Tibial artery (tissue), 4 donors: ENCODE data around the gene TMEM178A.

Experiments used
- DNase-seq, 2 donors: peaks; one replicate each; pipeline ENCODE4 v3.0.0-alpha.2; 2019
- H3K27ac ChIP-seq, 2 donors: fragments of 200-600 bp; sonication (generic) in 1 of 2; 1 replicate in 1 of 2; 2 replicates in 1 of 2; pipeline ENCODE4 v1.5.1; 2018 to 2019; ENCODE audit warnings: mild to moderate bottlenecking in 1 of 2
- H3K27me3 ChIP-seq, 2 donors: fragments of 200-600 bp; sonication (generic) in 1 of 2; one replicate each; pipeline versions ENCODE4 v1.5.1 to v1.6.0; 2016 to 2019
- H3K36me3 ChIP-seq, 3 donors: fragments of 200-600 bp; sonication (generic) in 2 of 3; one replicate each; pipeline ENCODE4 v1.5.1; 2016 to 2019; ENCODE audit warnings: mild to moderate bottlenecking in 2 of 3
- H3K4me1 ChIP-seq, 4 donors: fragments of 200-600 bp; sonication (generic) in 2 of 4; 1 replicate in 3 of 4; 2 replicates in 1 of 4; pipeline ENCODE4 v1.5.1; 2016 to 2019
- H3K4me3 ChIP-seq, 2 donors: fragments of 200-600 bp; sonication (generic) in 1 of 2; 1 replicate in 1 of 2; 2 replicates in 1 of 2; pipeline ENCODE4 v1.5.1; 2018 to 2019; ENCODE audit warnings: mild to moderate bottlenecking in 2 of 2
- H3K9me3 ChIP-seq, 3 donors: fragments of 200-600 bp; sonication (generic) in 1 of 3; one replicate each; pipeline ENCODE4 v1.5.1; 2016 to 2019
- intact Hi-C: fragments of 100-400 bp; cut with DNase I; formaldehyde crosslinking; loops from one replicate; pipeline ENCODE4 v1.15.0; 2023; ENCODE audit warnings: low total_unique reads
- TF ChIP-seq, protein P1 (sequence below), 2 experiments: fragments of 200-600 bp in 1 of 2; fragments of 450-650 bp in 1 of 2; IDR thresholded peaks; one replicate each; pipeline ENCODE4 v1.5.1; 2017 to 2019; ENCODE audit warnings: antibody characterized with exemption in 2 of 2, mild to moderate bottlenecking in 1 of 2, moderate library complexity in 1 of 2

TMEM178A gene

DNA sequence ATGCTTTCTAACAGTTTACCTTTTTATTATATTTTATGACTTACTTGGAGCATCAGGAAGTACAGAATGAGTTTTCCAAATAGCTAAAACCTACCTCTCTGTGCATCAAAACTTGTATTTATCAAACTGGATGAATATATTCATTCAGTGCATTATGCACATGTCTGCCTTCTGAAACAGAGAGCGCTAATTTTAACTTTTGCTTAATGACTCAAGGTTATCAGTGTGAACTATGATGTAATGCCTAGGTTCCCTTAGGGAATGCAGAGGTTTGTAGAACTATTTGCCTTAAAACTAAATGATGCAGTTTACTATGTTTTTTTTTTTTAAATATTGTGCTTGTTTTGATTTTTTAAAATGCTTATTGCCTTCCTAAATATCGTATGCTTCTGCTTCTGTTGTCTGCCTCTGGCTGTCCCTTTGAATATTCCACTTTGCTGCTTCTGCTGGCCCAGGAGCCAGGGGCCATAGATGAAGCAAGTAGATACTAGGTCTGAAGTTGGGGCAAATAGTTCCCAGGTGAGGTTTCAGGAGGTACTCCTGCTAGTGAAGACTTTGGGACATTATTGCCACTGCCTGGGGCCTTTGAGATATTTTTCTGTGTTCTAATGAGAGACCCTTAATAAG, 16.5 kb downstream of the TMEM178A start:
- H3K9me3 ChIP-seq, result peaks cover 0 to 6% (median 0%) of the 10 kb centered on the region in 3 donors
- no peak overlapping the region for H3K27ac ChIP-seq

DNA sequence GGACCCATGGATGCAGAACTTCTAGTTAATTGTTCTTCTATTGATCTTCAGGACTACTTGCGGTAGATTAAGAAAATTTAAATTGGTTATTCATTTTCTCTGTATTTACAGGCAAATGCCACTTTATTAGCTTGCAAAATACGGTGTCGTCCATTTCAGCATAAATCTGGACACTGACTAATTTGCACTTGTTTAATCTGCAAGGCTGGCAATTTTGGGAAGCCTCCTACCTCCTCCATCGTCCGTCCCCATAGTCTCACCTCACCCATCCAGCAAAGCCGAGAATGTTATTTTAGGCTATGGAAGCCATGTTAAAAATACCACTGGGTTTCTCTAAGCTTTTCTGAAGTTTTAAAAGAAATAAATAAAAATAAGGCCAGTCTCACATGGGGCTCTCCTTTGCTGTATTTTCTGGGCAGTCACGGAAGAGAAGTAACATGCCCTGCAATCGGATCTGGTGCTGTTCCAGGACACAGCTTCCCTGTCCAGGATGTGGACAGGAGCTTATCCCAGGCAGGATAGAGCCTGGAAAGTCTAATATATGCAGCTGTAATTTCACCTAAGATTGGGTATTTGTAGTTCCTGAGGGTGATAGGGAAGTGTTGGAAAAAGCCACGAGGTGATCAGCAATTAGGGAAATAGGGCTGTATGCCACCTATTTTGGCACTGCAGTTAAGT, 17.4 kb downstream of the TMEM178A start:
- Histone ChIP-seq H3K9me3 (peaks cover 0 to 3% (median 0%) of the 10 kb centered on the region in 3 donors), H3K4me3 (no peak overlapping the region), H3K27ac (no peak overlapping the region), H3K4me1 (no peaks in the 10 kb centered on the region), H3K36me3 (no peaks in the 10 kb centered on the region), H3K27me3 (no peaks in the 10 kb centered on the region)
- no peak for DNase-seq
- intact Hi-C loops, result no loop called here
- TF ChIP-seq, protein P1, sequence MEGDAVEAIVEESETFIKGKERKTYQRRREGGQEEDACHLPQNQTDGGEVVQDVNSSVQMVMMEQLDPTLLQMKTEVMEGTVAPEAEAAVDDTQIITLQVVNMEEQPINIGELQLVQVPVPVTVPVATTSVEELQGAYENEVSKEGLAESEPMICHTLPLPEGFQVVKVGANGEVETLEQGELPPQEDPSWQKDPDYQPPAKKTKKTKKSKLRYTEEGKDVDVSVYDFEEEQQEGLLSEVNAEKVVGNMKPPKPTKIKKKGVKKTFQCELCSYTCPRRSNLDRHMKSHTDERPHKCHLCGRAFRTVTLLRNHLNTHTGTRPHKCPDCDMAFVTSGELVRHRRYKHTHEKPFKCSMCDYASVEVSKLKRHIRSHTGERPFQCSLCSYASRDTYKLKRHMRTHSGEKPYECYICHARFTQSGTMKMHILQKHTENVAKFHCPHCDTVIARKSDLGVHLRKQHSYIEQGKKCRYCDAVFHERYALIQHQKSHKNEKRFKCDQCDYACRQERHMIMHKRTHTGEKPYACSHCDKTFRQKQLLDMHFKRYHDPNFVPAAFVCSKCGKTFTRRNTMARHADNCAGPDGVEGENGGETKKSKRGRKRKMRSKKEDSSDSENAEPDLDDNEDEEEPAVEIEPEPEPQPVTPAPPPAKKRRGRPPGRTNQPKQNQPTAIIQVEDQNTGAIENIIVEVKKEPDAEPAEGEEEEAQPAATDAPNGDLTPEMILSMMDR (IDR thresholded peaks at IDR 0.05), result no peak

More for the DNA sequence above, 16.5 kb downstream of the TMEM178A start:
- Histone ChIP-seq H3K36me3 (no peaks in the 10 kb centered on the region), H3K4me1 (no peaks in the 10 kb centered on the region), H3K4me3 (no peak overlapping the region), H3K27me3 (no peaks in the 10 kb centered on the region)
- TF ChIP-seq, protein P1 (IDR thresholded peaks at IDR 0.05), result no peak
- intact Hi-C loops, result no loop called here
- no peak for DNase-seq

DNA sequence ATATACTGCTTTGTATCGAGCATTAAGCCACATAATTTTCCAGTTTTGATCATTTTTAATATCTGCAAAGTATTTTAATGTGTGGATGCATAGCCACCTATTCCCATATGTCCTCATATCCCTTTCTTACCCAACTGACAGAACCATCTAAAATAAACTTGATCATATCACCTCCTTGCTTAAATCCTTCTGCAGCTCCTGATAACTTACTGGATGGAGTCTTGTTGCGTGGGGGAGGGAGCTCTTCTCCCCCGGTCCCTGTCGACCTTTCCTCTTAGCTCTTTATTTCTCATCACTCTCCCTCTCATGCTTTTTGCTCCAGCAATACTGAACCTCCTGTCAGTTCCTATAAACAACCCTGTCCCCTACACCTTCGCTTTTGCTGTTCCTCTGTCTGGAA, 18.7 kb downstream of the TMEM178A start:
- Histone ChIP-seq H3K9me3 (no peaks in the 10 kb centered on the region), H3K4me3 (no peak overlapping the region), H3K36me3 (no peaks in the 10 kb centered on the region), H3K4me1 (no peaks in the 10 kb centered on the region), H3K27me3 (no peaks in the 10 kb centered on the region), H3K27ac (no peak overlapping the region)
- intact Hi-C loops, result no loop called here
- TF ChIP-seq, protein P1 (IDR thresholded peaks at IDR 0.05), result no peak
- no peak for DNase-seq

DNA sequence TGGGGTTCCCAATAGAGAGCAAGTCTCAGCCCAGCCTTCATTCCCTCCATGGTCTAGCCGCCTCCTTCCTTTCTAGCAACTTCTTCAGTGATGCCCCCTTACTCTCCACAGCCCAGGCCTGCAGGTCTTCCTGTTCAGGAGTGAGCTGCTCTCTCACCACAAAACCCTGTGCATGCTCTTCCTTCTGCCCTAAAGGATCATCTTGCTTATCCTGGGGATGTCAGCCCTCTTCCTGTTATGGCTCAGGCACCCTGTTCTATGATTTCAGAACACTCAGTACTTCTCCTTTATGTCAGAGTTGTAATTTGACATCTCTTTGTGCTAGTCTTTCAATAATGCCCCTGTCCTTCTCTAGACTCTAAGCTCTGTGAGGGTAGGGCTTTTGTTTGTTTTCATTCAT, 19.4 kb downstream of the TMEM178A start:
- Histone ChIP-seq H3K27ac (no peak overlapping the region), H3K27me3 (no peaks in the 10 kb centered on the region), H3K36me3 (no peaks in the 10 kb centered on the region), H3K4me3 (no peak overlapping the region), H3K9me3 (peaks cover 0 to under 1% (median 0%) of the 10 kb centered on the region in 3 donors), H3K4me1 (no peaks in the 10 kb centered on the region)
- DNase-seq, result no peak
- intact Hi-C loops, result no loop called here
- TF ChIP-seq, protein P1 (IDR thresholded peaks at IDR 0.05), result no peak

DNA sequence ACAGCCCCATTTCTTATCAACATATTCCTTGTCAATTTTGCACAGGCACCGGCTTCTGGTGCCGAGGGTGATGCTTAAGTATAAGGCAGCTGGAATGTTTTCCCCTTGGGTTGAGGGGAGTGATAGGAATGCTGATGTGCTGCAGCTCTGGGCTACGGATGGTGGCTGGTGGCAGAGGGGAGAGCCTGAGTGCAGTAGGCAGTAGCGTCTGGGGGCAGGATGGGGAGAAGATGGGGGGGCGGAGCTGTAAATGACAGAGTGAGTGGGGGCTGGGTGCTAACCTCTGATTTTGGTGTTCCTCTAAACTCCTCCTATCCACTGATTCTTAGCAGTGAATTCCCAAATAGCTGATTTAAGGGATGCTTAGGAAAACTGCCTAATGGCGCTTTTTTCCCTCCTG, 20.7 kb downstream of the TMEM178A start:
- DNase-seq, result no peak
- intact Hi-C loops, result no loop called here
- H3K36me3 ChIP-seq, result no peaks in the 10 kb centered on the region
- peaks cover 0 to 13% (median 0%) of the 10 kb centered on the region in 3 donors for H3K9me3 ChIP-seq
- TF ChIP-seq, protein P1 (IDR thresholded peaks at IDR 0.05), result no peak
- no peak overlapping the region for H3K4me3 ChIP-seq
- no peaks in the 10 kb centered on the region for H3K4me1 ChIP-seq
- H3K27me3 ChIP-seq, result no peaks in the 10 kb centered on the region
- H3K27ac ChIP-seq, result no peak overlapping the region
